OCI-LY3 (cell line): ENCODE results near the gene DIP2C.

Experiments used
- H2AFZ ChIP-seq: fragments of 200-600, 300-600 bp; shearing (Covaris generic); 2 replicates; pipeline ENCODE4 v1.6.0; 2014; ENCODE audit warnings: antibody characterized with exemption, low read depth, low read length
- H3K27ac ChIP-seq: fragments of 200-600, 300-600 bp; sonication (generic); 2 replicates; pipeline ENCODE4 v1.5.1; 2014; ENCODE audit warnings: mild to moderate bottlenecking, low read length, moderate library complexity, mixed read lengths
- H3K27me3 ChIP-seq: fragments of 200-600, 300-600 bp; sonication (generic); 2 replicates; pipeline ENCODE4 v1.6.1; 2014; ENCODE audit warnings: low read depth, low read length, mixed read lengths
- H3K36me3 ChIP-seq: fragments of 200-600, 300-600 bp; sonication (generic); replicated peaks from 2 replicates; pipeline ENCODE3; 2014; ENCODE audit warnings: low read depth, low read length, mixed read lengths
- H3K4me1 ChIP-seq: fragments of 300-600, 200-600 bp; sonication (generic); 2 replicates; pipeline ENCODE4 v1.6.1; 2014; ENCODE audit warnings: low read length, mixed read lengths
- H3K4me2 ChIP-seq: fragments of 200-600, 300-600 bp; sonication (generic); 2 replicates; pipeline ENCODE4 v1.6.1; 2014; ENCODE audit warnings: low read length, mixed read lengths
- H3K4me3 ChIP-seq: fragments of 300-600, 200-600 bp; sonication (generic); 2 replicates; pipeline ENCODE4 v1.5.1; 2014; ENCODE audit warnings: antibody characterized with exemption, mild to moderate bottlenecking, low read length, moderate library complexity
- H3K79me2 ChIP-seq: fragments of 300-600, 200-600 bp; shearing (Covaris generic); 2 replicates; pipeline ENCODE4 v1.6.1; 2014; ENCODE audit warnings: mild to moderate bottlenecking, low read length, mixed read lengths
- H3K9ac ChIP-seq: fragments of 300-600, 200-600 bp; shearing (Covaris generic); 2 replicates; pipeline ENCODE4 v1.6.0; 2014; ENCODE audit warnings: mild to moderate bottlenecking, low read length, moderate library complexity
- H3K9me3 ChIP-seq: fragments of 200-600, 300-600 bp; shearing (Covaris generic); 2 replicates; pipeline ENCODE4 v1.6.1; 2014; ENCODE audit warnings: low read length, mixed read lengths; ENCODE audit not compliant: insufficient read depth
- H4K20me1 ChIP-seq: fragments of 200-600, 300-600 bp; sonication (generic); 2 replicates; pipeline ENCODE4 v1.6.1; 2016; ENCODE audit warnings: low read length, mixed read lengths; ENCODE audit not compliant: insufficient read depth
- CTCF ChIP-seq: fragments of 200-600, 300-600 bp; sonication (generic); IDR thresholded peaks from 2 replicates; pipeline ENCODE4 v1.5.1; 2014; ENCODE audit warnings: antibody characterized with exemption, low read length, low read depth
- EZH2phosphoT487 ChIP-seq: fragments of 200-600 bp; shearing (Covaris generic); IDR thresholded peaks from 2 replicates; pipeline ENCODE4 v1.6.1; 2018; ENCODE audit warnings: antibody characterized with exemption, mixed run types, low read depth

Gene DIP2C

GRCh38 chr10:543131-543530 lies 146.3 kb downstream of the DIP2C start:
- no peak overlapping the region for H3K4me2 ChIP-seq
- peaks cover 18% of the 10 kb centered on the region; the same call in 1 of the 2 replicates for H3K4me1 ChIP-seq
- no peak overlapping the region for H3K9ac ChIP-seq
- H3K27me3 ChIP-seq = peaks cover 10% of the 10 kb centered on the region; the same call in 1 of the 2 replicates
- H3K9me3 ChIP-seq = no peaks in the 10 kb centered on the region
- no peak overlapping the region for H2AFZ ChIP-seq
- no peaks in the 10 kb centered on the region for H4K20me1 ChIP-seq
- H3K79me2 ChIP-seq = no peaks in the 10 kb centered on the region
- H3K4me3 ChIP-seq = no peak overlapping the region
- H3K36me3 ChIP-seq = no peaks in the 10 kb centered on the region
- H3K27ac ChIP-seq = no peak overlapping the region
- no peak for TF ChIP-seq EZH2phosphoT487
- no peak for TF ChIP-seq CTCF

DNA sequence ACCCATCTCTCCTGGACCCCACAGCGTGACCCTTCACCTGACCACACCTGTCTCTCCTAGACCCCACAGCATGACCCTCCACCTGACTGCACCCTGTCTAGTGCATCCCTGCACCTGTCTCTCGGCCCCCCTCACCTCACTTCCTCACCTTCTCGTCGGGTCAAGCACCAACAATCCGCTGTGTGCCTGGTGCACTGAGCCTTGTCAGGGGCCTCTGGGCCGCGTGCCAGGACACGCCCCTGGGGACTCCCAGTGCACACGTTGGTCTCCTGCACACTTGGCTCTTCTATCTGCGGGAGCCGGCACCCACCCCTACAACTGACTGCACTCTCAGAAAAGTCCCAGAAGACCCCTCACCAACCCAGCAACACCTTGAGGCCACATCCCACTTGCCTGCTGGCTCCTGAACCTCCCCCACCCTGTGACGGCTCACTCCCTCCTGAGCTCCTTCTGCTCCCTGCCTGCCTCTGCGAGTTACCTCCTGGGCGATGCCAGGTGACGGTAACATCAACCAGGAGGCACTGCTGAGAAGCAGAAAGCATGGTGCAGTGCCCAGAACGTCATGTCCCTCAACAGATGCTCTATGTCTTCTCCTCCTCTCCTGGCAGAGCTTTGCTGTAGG lies 147.6 kb downstream of the DIP2C start:
- no peak overlapping the region for H3K27ac ChIP-seq
- no peak overlapping the region for H2AFZ ChIP-seq
- peaks cover 10% of the 10 kb centered on the region; the same call in 1 of the 2 replicates for H3K27me3 ChIP-seq
- peaks cover 18% of the 10 kb centered on the region; the same call in 1 of the 2 replicates for H3K4me1 ChIP-seq
- H3K79me2 ChIP-seq = no peaks in the 10 kb centered on the region
- no peaks in the 10 kb centered on the region for H3K9me3 ChIP-seq
- H3K4me2 ChIP-seq = 0 out of 2 replicates have a peak overlapping the region, but pooled peaks have one; percentile 3
- H3K4me3 ChIP-seq = no peak overlapping the region
- no peaks in the 10 kb centered on the region for H3K36me3 ChIP-seq
- TF ChIP-seq CTCF (no peak), EZH2phosphoT487 (no peak)
- no peak overlapping the region for H3K9ac ChIP-seq
- H4K20me1 ChIP-seq = no peaks in the 10 kb centered on the region

DNA sequence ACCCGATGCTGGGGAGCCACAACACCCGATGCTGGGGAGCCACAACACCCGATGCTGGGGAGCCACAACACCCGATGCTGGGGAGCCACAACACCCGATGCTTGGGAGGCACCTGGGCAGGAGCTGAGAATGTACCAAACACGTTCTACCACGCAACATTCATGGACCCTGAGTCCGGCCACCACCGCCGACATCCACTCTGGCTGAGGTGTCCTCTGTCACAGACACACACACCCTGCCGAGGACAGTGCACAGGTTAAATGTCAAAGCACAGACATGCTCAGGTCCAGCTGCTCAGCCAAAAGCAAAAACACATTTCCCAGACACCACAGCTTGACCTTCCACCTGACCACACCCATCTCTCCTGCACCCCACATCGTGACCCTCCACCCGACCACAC lies 148.4 kb downstream of the DIP2C start:
- Histone ChIP-seq H3K4me2 (no peak overlapping the region), H4K20me1 (no peaks in the 10 kb centered on the region), H3K79me2 (no peaks in the 10 kb centered on the region), H3K4me1 (peaks cover 18% of the 10 kb centered on the region; the same call in 1 of the 2 replicates), H3K9me3 (no peaks in the 10 kb centered on the region), H2AFZ (no peak overlapping the region), H3K4me3 (no peak overlapping the region), H3K36me3 (no peaks in the 10 kb centered on the region), H3K27me3 (peaks cover 10% of the 10 kb centered on the region; the same call in 1 of the 2 replicates), H3K27ac (no peak overlapping the region), H3K9ac (no peak overlapping the region)
- TF ChIP-seq EZH2phosphoT487 (no peak), CTCF (no peak)

- Histone ChIP-seq H3K79me2 (no peaks in the 10 kb centered on the region), H3K27ac (no peak overlapping the region), H3K9ac (no peak overlapping the region), H3K4me3 (no peak overlapping the region), H3K4me1 (peaks cover 8% of the 10 kb centered on the region; the same call in 1 of the 2 replicates), H3K27me3 (peaks cover 10% of the 10 kb centered on the region; the same call in 1 of the 2 replicates), H3K4me2 (no peak overlapping the region), H3K9me3 (no peaks in the 10 kb centered on the region), H2AFZ (no peak overlapping the region), H3K36me3 (no peaks in the 10 kb centered on the region), H4K20me1 (no peaks in the 10 kb centered on the region)
- TF ChIP-seq EZH2phosphoT487 (no peak), CTCF (no peak)
Measured at GRCh38 chr10:538895-539294, 150.6 kb downstream of the DIP2C start.
